NCI-H460 (cell line): Measurements from ENCODE around the gene ZFYVE26. TPM values are rescaled to one million over a fixed set of nuclear protein-coding genes. Genes with fewer than 3 reads are reported as not detected.

ENCODE experiments used
- DNase-seq: peaks from one replicate; pipeline ENCODE4 v3.0.0-alpha.2; 2016; ENCODE audit warnings: low read depth; ENCODE audit errors: extremely low read depth
- total RNA-seq: library from RNA; depleted of rRNA; stranded (reverse); fragments of >200 nt; shearing (Covaris generic); gene quantifications from 2 replicates; pipeline ENCODE4 v1.2.3, GENCODE V29; 2014

The ZFYVE26 gene
- total RNA-seq, 1 experiment from 2014 or later = 13.4 TPM

GRCh38 chr14:67817750-67818438 lies 1.5 kb upstream of the ZFYVE26 start:
- DNase-seq = no peak

GRCh38 chr14:67815573-67816225 lies 691 bp downstream of the ZFYVE26 start:
- DNase-seq = no peak

- no peak for DNase-seq
Observed at GRCh38 chr14:67814821-67815220, 1.6 kb downstream of the ZFYVE26 start.

- DNase-seq = no peak
Observed at GRCh38 chr14:67806246-67806645, 10.1 kb downstream of the ZFYVE26 start.

GRCh38 chr14:67800743-67801142 lies 15.6 kb downstream of the ZFYVE26 start:
- DNase-seq = no peak

GRCh38 chr14:67798731-67799130 lies 17.7 kb downstream of the ZFYVE26 start:
- DNase-seq = no peak

- no peak for DNase-seq
Observed at GRCh38 chr14:67787673-67788072, 28.7 kb downstream of the ZFYVE26 start.

GRCh38 chr14:67785270-67786109 lies 30.9 kb downstream of the ZFYVE26 start:
- no peak for DNase-seq

- no peak for DNase-seq
Observed at GRCh38 chr14:67784244-67784823, 32.1 kb downstream of the ZFYVE26 start.

GRCh38 chr14:67782090-67782489 lies 34.3 kb downstream of the ZFYVE26 start:
- DNase-seq = no peak

GRCh38 chr14:67778792-67779191 lies 37.6 kb downstream of the ZFYVE26 start:
- DNase-seq = no peak

GRCh38 chr14:67776653-67777322 lies 39.6 kb downstream of the ZFYVE26 start:
- DNase-seq = no peak

- no peak for DNase-seq
Observed at GRCh38 chr14:67773844-67774377, 42.5 kb downstream of the ZFYVE26 start.

GRCh38 chr14:67768219-67768618 lies 48.2 kb downstream of the ZFYVE26 start:
- no peak for DNase-seq

- DNase-seq = no peak
Observed at GRCh38 chr14:67766035-67766680, 50.2 kb downstream of the ZFYVE26 start.

- no peak for DNase-seq
Observed at GRCh38 chr14:67765192-67765834, 51.1 kb downstream of the ZFYVE26 start.

GRCh38 chr14:67764496-67764895 lies 51.9 kb downstream of the ZFYVE26 start:
- DNase-seq = no peak

GRCh38 chr14:67763158-67763822 lies 53.1 kb downstream of the ZFYVE26 start:
- DNase-seq = no peak

GRCh38 chr14:67762051-67762450 lies 54.3 kb downstream of the ZFYVE26 start:
- no peak for DNase-seq
